ENCODE data around the gene FGG.
A peak's percentile ranks its signal among the peaks of the same experiment; 100 is the strongest.

FGG gene

DNA sequence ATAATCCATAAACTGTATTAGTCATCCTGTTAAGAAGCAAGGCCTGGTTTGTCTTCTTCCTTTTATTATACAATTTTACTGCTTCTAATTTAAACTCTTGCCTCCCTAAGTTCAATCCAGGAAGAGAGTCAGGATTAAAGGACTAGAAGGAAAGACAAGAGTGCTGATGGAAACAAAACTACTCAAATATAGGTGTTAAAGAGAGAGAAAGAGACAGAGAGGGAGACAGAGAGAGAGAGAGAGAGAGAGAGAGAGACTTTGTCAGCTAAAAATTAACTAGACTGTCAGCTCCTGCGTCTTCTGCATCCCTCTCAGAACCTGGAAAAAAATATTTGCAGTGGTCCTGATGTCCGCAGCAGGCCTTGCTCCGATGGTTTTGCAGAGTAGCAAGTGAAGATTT is 13.5 kb upstream of the FGG start:
- intact Hi-C loops (cut with DNase I; ENCODE audit: low total_unique reads) = no loop called here
- H3K36me3 ChIP-seq = no peaks in the 10 kb centered on the region
- H3K27me3 ChIP-seq = no peaks in the 10 kb centered on the region
- DNase-seq = no peak
- no peaks in the 10 kb centered on the region for H3K9me3 ChIP-seq
- no peak overlapping the region for H3K4me3 ChIP-seq
- TF ChIP-seq, protein P1, sequence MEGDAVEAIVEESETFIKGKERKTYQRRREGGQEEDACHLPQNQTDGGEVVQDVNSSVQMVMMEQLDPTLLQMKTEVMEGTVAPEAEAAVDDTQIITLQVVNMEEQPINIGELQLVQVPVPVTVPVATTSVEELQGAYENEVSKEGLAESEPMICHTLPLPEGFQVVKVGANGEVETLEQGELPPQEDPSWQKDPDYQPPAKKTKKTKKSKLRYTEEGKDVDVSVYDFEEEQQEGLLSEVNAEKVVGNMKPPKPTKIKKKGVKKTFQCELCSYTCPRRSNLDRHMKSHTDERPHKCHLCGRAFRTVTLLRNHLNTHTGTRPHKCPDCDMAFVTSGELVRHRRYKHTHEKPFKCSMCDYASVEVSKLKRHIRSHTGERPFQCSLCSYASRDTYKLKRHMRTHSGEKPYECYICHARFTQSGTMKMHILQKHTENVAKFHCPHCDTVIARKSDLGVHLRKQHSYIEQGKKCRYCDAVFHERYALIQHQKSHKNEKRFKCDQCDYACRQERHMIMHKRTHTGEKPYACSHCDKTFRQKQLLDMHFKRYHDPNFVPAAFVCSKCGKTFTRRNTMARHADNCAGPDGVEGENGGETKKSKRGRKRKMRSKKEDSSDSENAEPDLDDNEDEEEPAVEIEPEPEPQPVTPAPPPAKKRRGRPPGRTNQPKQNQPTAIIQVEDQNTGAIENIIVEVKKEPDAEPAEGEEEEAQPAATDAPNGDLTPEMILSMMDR (IDR thresholded peaks at IDR 0.05) = no peak
- no peak overlapping the region for H3K27ac ChIP-seq
- H3K4me1 ChIP-seq = peaks cover 0 to 12% (median 10%) of the 10 kb centered on the region in 4 donors

DNA sequence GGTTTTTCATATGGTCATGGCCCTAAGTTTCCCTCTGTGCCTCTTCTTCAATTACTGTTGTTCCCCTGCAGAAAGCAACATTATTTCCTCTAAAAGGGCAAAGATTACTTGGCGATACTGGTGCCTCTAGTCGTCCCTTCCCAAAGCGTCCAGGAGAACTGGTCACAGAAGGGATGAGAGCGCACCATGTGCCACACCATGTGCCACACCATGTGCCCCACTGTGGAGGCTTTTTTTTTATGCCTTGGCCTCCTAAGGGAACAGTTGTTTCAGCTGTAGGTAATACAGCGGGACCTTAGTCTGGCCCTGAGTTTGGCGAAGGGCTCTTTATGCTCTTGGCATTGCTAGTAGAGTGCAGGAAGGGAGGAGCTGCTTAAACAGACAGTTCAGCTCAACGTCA is 11.5 kb upstream of the FGG start:
- no peak for DNase-seq
- Histone ChIP-seq H3K4me3 (no peak overlapping the region), H3K9me3 (no peaks in the 10 kb centered on the region), H3K4me1 (peaks cover 0 to 12% (median 10%) of the 10 kb centered on the region in 4 donors), H3K27ac (no peak overlapping the region), H3K27me3 (no peaks in the 10 kb centered on the region), H3K36me3 (no peaks in the 10 kb centered on the region)
- TF ChIP-seq, protein P1 (IDR thresholded peaks at IDR 0.05) = no peak
- intact Hi-C loops (cut with DNase I; ENCODE audit: low total_unique reads) = loop anchor here (5.0 kb wide), 1 partner anchor 67 kb away; no protein-coding TSS in a partner anchor

DNA sequence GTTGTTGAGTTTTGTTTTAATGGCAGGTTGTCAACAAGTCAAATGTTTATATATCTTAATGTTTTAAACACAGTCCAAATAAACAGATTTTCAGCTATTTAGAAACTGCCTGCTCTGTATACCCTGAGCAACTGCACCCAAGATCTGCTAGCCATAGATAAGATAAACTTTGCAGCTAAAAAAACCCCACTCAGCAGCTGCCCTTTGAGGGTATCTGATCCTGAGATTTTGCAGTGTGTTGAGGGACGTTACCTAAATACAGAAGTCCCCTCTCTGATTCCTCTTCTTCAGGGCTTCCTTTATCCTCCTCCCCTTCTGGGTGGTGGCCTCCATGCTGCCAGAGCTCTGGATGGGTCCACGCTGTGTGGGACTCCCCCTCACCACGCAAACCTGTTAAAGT is 11.0 kb upstream of the FGG start:
- DNase-seq = no peak
- Histone ChIP-seq H3K27ac (no peak overlapping the region), H3K27me3 (no peaks in the 10 kb centered on the region), H3K9me3 (no peaks in the 10 kb centered on the region), H3K36me3 (no peaks in the 10 kb centered on the region), H3K4me3 (no peak overlapping the region), H3K4me1 (peaks cover 0 to 12% (median 10%) of the 10 kb centered on the region in 4 donors)
- intact Hi-C loops (cut with DNase I; ENCODE audit: low total_unique reads) = loop anchor here (5.0 kb wide), 1 partner anchor 66 kb away; no protein-coding TSS in a partner anchor
- TF ChIP-seq, protein P1 (IDR thresholded peaks at IDR 0.05) = no peak

DNA sequence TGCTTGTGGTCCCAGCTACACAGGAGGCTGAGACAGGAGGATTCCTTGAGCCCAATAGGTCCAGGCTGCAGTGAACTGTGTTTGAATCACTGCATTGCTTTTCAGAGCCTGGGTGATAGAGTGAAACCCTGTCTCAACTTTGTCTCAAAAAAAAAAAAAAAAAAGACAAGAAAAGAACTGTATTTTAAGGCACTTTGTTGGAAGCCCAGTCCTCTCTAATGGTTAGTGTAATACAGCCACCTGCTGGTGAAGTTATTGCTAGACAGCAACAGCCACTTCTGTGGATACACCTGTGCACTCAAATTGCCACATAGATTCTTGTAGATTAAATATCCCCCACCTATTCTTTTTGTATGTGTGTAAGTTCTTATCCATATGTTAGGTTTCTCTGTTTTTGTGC is 10.1 kb upstream of the FGG start:
- no peaks in the 10 kb centered on the region for H3K27me3 ChIP-seq
- no peak overlapping the region for H3K27ac ChIP-seq
- peaks cover 0 to 12% (median 10%) of the 10 kb centered on the region in 4 donors for H3K4me1 ChIP-seq
- H3K36me3 ChIP-seq = no peaks in the 10 kb centered on the region
- H3K9me3 ChIP-seq = no peaks in the 10 kb centered on the region
- intact Hi-C loops (cut with DNase I; ENCODE audit: low total_unique reads) = loop anchor here (5.0 kb wide), 1 partner anchor 65 kb away; no protein-coding TSS in a partner anchor
- DNase-seq = no peak
- TF ChIP-seq, protein P1 (IDR thresholded peaks at IDR 0.05) = peak; percentile 18 to 44
- no peak overlapping the region for H3K4me3 ChIP-seq

DNA sequence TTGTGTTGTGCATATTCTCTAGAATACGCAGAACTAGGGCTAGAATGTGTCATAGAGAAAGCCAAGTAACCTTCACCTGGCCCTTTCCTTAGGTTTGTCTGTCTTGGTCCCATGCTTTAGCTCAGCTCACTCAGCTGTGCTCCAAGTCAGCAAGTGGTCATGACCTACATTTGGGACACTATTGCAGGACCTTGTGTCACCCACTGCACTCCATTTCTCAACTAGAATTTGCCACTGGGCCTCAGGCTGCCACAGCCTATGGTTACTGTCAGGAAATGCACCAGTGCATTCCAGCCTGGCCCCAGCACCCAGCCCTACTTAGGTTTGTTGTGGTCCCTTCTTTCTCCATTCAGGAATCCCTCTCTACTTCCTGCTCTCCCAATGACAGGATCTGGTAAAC is 7.7 kb upstream of the FGG start:
- intact Hi-C loops (cut with DNase I; ENCODE audit: low total_unique reads) = loop anchor here (5.0 kb wide), 1 partner anchor 63 kb away; no protein-coding TSS in a partner anchor
- DNase-seq = no peak

More for the DNA sequence above, 7.7 kb upstream of the FGG start:
- no peak overlapping the region for H3K27ac ChIP-seq
- H3K27me3 ChIP-seq = no peaks in the 10 kb centered on the region
- H3K9me3 ChIP-seq = no peaks in the 10 kb centered on the region
- no peak overlapping the region for H3K4me3 ChIP-seq
- H3K4me1 ChIP-seq = peaks cover 0 to 10% (median 1%) of the 10 kb centered on the region in 4 donors
- no peaks in the 10 kb centered on the region for H3K36me3 ChIP-seq
- TF ChIP-seq, protein P1 (IDR thresholded peaks at IDR 0.05) = no peak

Data from tibial artery (tissue), 4 donors.